Smooth muscle cell (in vitro differentiated cells): ENCODE results near the gene ARGLU1. TPM values are rescaled to one million over a fixed set of nuclear protein-coding genes. Genes with fewer than 3 reads are reported as not detected.
A peak's percentile ranks its signal among the peaks of the same experiment; 100 is the strongest.

Experiments
- DNase-seq: peaks from one replicate; lab custom pipeline; 2025; ENCODE audit not compliant: unreplicated experiment; lab: John Stamatoyannopoulos, UW
- H2AFZ ChIP-seq: fragments of 200-600 bp; sonication (generic); 2 replicates; pipeline ENCODE4 v1.6.0; 2016; ENCODE audit warnings: antibody characterized with exemption, low read depth, mild to moderate bottlenecking
- H3F3A ChIP-seq: fragments of 200-600 bp; sonication (generic); 2 replicates; pipeline ENCODE4 v1.6.0; 2017; ENCODE audit warnings: antibody characterized with exemption, low read depth
- H3K27ac ChIP-seq: fragments of 200-600 bp; sonication (generic); 2 replicates; pipeline ENCODE4 v1.5.1; 2016; ENCODE audit warnings: low read depth, mild to moderate bottlenecking
- H3K27me3 ChIP-seq: fragments of 200-600 bp; sonication (generic); 2 replicates; pipeline ENCODE4 v1.6.1; 2016; ENCODE audit warnings: low read depth, mild to moderate bottlenecking
- H3K36me3 ChIP-seq: fragments of 200-600 bp; sonication (generic); 2 replicates; pipeline ENCODE4 v1.5.1; 2016; ENCODE audit warnings: low read depth
- H3K4me1 ChIP-seq: fragments of 200-600 bp; sonication (generic); 2 replicates; pipeline ENCODE4 v1.5.1; 2016; ENCODE audit warnings: low read depth
- H3K4me2 ChIP-seq: fragments of 200-600 bp; sonication (generic); 2 replicates; pipeline ENCODE4 v1.6.0; 2016; ENCODE audit warnings: mild to moderate bottlenecking
- H3K4me3 ChIP-seq: fragments of 200-600 bp; sonication (generic); 2 replicates; pipeline ENCODE4 v1.5.1; 2016; ENCODE audit warnings: mild to moderate bottlenecking
- H3K79me2 ChIP-seq: fragments of 200-600 bp; sonication (generic); 2 replicates; pipeline ENCODE4 v1.6.0; 2016; ENCODE audit warnings: low read depth, mild to moderate bottlenecking
- H3K9ac ChIP-seq: fragments of 200-600 bp; sonication (generic); 2 replicates; pipeline ENCODE4 v1.6.0; 2016; ENCODE audit warnings: low read depth
- H3K9me3 ChIP-seq: fragments of 200-600 bp; sonication (generic); replicated peaks from 2 replicates; pipeline ENCODE4 v1.5.1; 2016; ENCODE audit warnings: low read depth
- H4K20me1 ChIP-seq: fragments of 200-600 bp; sonication (generic); 2 replicates; pipeline ENCODE4 v1.6.0; 2016; ENCODE audit warnings: low read depth
- WGBS: methylation state at CpG from one replicate; pipeline ENCODE4 v1.1.7; 2016; ENCODE audit warnings: low lambda C conversion rate; 5-methylcytosine and 5-hydroxymethylcytosine counted together
- polyA plus RNA-seq: library from polyadenylated mRNA; unstranded; fragments of >200 nt; fragmentation: Nextera tagmentation; extraction: Ambion mirVana; gene quantifications from 2 replicates; pipeline ENCODE4 v1.2.1, GENCODE V29; 2016
- total RNA-seq: library from RNA; depleted of rRNA; stranded (reverse); fragments of >200 nt; gene quantifications from 2 replicates; pipeline ENCODE4 v1.2.3, GENCODE V29; 2014
- TF ChIP-seq, protein P1 (sequence below): fragments of 200-600 bp; sonication (generic); IDR thresholded peaks from 2 replicates; pipeline ENCODE4 v1.5.1; 2017; ENCODE audit warnings: borderline replicate concordance, mild to moderate bottlenecking, antibody characterized with exemption; ENCODE audit not compliant: insufficient read depth, poor library complexity, severe bottlenecking

Gene ARGLU1
- total and polyA plus RNA-seq, 2 experiments from 2014 or later: 36.5 to 43.6 TPM

DNA sequence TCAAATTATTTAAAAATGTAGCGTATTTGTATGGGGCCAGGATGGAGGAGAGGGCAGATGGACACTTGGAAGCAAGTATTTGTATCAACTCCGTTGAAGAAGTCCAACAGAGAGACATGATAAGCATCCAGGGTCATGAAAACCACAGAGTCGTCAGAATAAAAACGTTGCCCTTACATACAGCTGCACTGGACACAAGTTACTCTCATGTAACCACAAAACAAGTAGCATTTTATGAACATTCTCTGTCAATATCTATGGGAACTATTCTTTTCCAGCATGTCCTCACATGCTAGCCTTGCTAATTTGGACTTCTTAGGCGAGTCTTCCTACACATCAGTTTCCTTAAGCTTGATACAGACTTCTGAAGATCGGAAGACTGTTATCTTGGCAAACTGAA lies 67.5 kb downstream of the ARGLU1 start:
- WGBS: 78% methylated on average over 6 of the region's 6 CpGs
- no peaks in the 10 kb centered on the region for H3K27me3 ChIP-seq
- peak overlapping the region; percentile 40 for H3K4me2 ChIP-seq
- TF ChIP-seq, protein P1, sequence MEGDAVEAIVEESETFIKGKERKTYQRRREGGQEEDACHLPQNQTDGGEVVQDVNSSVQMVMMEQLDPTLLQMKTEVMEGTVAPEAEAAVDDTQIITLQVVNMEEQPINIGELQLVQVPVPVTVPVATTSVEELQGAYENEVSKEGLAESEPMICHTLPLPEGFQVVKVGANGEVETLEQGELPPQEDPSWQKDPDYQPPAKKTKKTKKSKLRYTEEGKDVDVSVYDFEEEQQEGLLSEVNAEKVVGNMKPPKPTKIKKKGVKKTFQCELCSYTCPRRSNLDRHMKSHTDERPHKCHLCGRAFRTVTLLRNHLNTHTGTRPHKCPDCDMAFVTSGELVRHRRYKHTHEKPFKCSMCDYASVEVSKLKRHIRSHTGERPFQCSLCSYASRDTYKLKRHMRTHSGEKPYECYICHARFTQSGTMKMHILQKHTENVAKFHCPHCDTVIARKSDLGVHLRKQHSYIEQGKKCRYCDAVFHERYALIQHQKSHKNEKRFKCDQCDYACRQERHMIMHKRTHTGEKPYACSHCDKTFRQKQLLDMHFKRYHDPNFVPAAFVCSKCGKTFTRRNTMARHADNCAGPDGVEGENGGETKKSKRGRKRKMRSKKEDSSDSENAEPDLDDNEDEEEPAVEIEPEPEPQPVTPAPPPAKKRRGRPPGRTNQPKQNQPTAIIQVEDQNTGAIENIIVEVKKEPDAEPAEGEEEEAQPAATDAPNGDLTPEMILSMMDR: no peak
- H3K27ac ChIP-seq: peak overlapping the region; percentile 45
- H3K79me2 ChIP-seq: peaks cover 67% of the 10 kb centered on the region
- H3K4me1 ChIP-seq: peaks cover 4% of the 10 kb centered on the region
- H2AFZ ChIP-seq: no peak overlapping the region
- no peaks in the 10 kb centered on the region for H3K36me3 ChIP-seq
- no peaks in the 10 kb centered on the region for H3K9me3 ChIP-seq
- H4K20me1 ChIP-seq: peaks cover 4% of the 10 kb centered on the region
- H3K9ac ChIP-seq: no peak overlapping the region
- H3F3A ChIP-seq: peaks cover 3% of the 10 kb centered on the region
- no peak overlapping the region for H3K4me3 ChIP-seq
- no peak for DNase-seq

DNA sequence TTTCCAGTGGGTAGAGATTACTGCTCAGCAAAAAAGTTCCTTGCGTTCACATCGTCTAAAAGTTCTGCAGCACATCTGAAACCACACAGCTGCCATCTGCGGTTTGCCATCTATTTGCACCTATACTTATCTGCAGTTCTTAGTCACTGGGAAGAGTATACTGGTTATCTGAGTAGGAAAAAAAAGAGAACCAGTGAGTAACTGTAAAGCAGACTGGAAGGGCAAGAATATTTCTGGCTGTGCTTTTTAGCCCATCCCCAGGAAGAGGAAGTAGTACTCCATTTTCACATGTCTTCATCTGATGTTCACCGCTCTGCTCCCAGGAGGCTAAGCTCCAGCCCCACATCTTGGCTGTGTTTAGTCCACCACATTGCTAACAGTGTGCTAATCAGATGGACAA lies 68.0 kb downstream of the ARGLU1 start:
- Histone ChIP-seq H3K9ac (no peak overlapping the region), H3K27me3 (no peaks in the 10 kb centered on the region), H3K36me3 (no peaks in the 10 kb centered on the region), H3F3A (no peaks in the 10 kb centered on the region), H3K4me1 (peaks cover 4% of the 10 kb centered on the region), H3K4me2 (peak overlapping the region; percentile 40), H3K27ac (peak overlapping the region; percentile 45), H3K4me3 (no peak overlapping the region), H3K79me2 (peaks cover 63% of the 10 kb centered on the region), H3K9me3 (no peaks in the 10 kb centered on the region), H2AFZ (no peak overlapping the region), H4K20me1 (peaks cover 4% of the 10 kb centered on the region)
- WGBS: 47% methylated on average over 4 of the region's 4 CpGs
- TF ChIP-seq, protein P1: no peak
- no peak for DNase-seq

DNA sequence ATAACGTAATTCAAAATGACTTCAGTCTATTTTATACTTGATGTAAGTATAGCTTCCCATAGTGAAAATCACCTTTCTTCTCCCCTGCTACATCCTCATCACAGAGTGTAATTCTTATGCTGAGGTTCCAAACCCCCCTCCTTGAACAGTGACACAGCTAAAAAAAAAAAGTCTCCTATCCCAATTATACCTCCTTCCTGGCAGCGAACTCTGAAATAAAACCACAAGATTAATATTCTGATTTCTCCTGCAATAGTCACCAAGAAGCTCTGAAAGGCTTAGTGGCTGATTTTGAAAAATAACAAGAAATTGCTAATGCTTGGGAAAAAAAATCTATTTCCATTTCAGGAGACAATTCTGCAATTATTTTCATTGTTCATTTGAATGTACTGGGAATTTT lies 68.8 kb downstream of the ARGLU1 start:
- WGBS: 98% methylated on average over 2 of the region's 2 CpGs

DNA sequence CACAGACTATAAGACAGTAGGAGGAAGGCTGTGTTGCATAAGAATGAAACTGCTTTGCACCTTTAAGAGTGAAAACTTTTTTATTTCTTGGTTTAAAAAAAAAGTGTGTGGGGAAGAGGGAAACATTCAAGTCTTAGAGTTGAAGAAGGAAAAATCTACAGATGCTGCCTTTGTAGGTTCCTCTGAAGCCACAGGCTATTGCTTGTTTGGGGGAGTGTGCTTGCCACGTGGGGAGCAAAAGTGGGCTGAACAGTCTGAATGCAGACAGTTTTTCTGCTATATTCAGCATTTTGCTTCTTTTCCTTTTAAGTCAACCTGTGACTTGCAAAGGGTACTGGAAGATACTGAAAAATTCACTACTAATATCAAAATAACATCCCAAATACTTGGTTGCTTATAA lies 69.4 kb downstream of the ARGLU1 start:
- Histone ChIP-seq H3K4me2 (no peak overlapping the region), H3K36me3 (peaks cover 7% of the 10 kb centered on the region), H3K27ac (no peak overlapping the region), H3K4me3 (no peak overlapping the region), H2AFZ (no peak overlapping the region), H3K4me1 (peaks cover 4% of the 10 kb centered on the region), H3K27me3 (no peaks in the 10 kb centered on the region), H3K9me3 (no peaks in the 10 kb centered on the region), H3K9ac (no peak overlapping the region), H3F3A (no peaks in the 10 kb centered on the region), H3K79me2 (peaks cover 51% of the 10 kb centered on the region), H4K20me1 (peaks cover 4% of the 10 kb centered on the region)
- no peak for DNase-seq
- 47% methylated on average over 1 of the region's 1 CpG for WGBS
- TF ChIP-seq, protein P1: no peak

More for the DNA sequence above, 68.8 kb downstream of the ARGLU1 start:
- Histone ChIP-seq H3K36me3 (peaks cover 5% of the 10 kb centered on the region), H3K9me3 (no peaks in the 10 kb centered on the region), H3K4me2 (no peak overlapping the region), H3K9ac (no peak overlapping the region), H4K20me1 (peaks cover 4% of the 10 kb centered on the region), H3K4me1 (peaks cover 4% of the 10 kb centered on the region), H3K4me3 (no peak overlapping the region), H2AFZ (no peak overlapping the region), H3F3A (no peaks in the 10 kb centered on the region), H3K27me3 (no peaks in the 10 kb centered on the region), H3K27ac (no peak overlapping the region), H3K79me2 (peaks cover 56% of the 10 kb centered on the region)
- no peak for DNase-seq
- TF ChIP-seq, protein P1: no peak
